H54 (cell line): Measurements from ENCODE around the gene PRR5L.

ENCODE experiments used
- DNase-seq: peaks from one replicate; pipeline ENCODE4 v3.0.0; 2011; ENCODE audit warnings: low spot score, mixed read lengths; ENCODE audit not compliant: insufficient read length
- FAIRE-seq: peaks from 3 replicates; lab custom pipeline; 2011; peaks lifted over from hg19 to GRCh38; lab: Jason Lieb, UNC
- POLR2A ChIP-seq: IDR thresholded peaks from 2 replicates; pipeline ENCODE4 v1.6.1; 2011; ENCODE audit warnings: low read depth, mild to moderate bottlenecking, low read length

The PRR5L gene

GRCh38 chr11:36347384-36347906 lies 51.4 kb downstream of the PRR5L start:
- TF ChIP-seq POLR2A, result no peak
- FAIRE-seq (no peak), DNase-seq (no peak)

- FAIRE-seq, result no peak
- no peak for DNase-seq
These were observed 53.5 kb downstream of the PRR5L start for GRCh38 chr11:36349351-36350136.

GRCh38 chr11:36350137-36350513 lies 54.0 kb downstream of the PRR5L start:
- TF ChIP-seq POLR2A, result no peak
- FAIRE-seq (no peak), DNase-seq (no peak)

More at GRCh38 chr11:36349351-36350136, 53.5 kb downstream of the PRR5L start:
- no peak for TF ChIP-seq POLR2A

GRCh38 chr11:36352922-36353321 lies 56.8 kb downstream of the PRR5L start:
- DNase-seq, result no peak
- no peak for FAIRE-seq
- no peak for TF ChIP-seq POLR2A

GRCh38 chr11:36354221-36355003 lies 58.3 kb downstream of the PRR5L start:
- FAIRE-seq, result no peak
- no peak for DNase-seq

GRCh38 chr11:36356201-36356600 lies 60.1 kb downstream of the PRR5L start:
- DNase-seq (no peak), FAIRE-seq (no peak)
- no peak for TF ChIP-seq POLR2A

More at GRCh38 chr11:36354221-36355003, 58.3 kb downstream of the PRR5L start:
- TF ChIP-seq POLR2A, result no peak

GRCh38 chr11:36357831-36358230 lies 61.7 kb downstream of the PRR5L start:
- DNase-seq (no peak), FAIRE-seq (no peak)
- no peak for TF ChIP-seq POLR2A

GRCh38 chr11:36358436-36358835 lies 62.3 kb downstream of the PRR5L start:
- DNase-seq (no peak), FAIRE-seq (no peak)
- no peak for TF ChIP-seq POLR2A

- no peak for DNase-seq
- no peak for TF ChIP-seq POLR2A
- no peak for FAIRE-seq
These were observed 64.2 kb downstream of the PRR5L start for GRCh38 chr11:36360318-36360717.

- FAIRE-seq (no peak), DNase-seq (no peak)
- no peak for TF ChIP-seq POLR2A
These were observed 64.8 kb downstream of the PRR5L start for GRCh38 chr11:36360826-36361415.

- FAIRE-seq, result no peak
- no peak for DNase-seq
These were observed 65.4 kb downstream of the PRR5L start for GRCh38 chr11:36361472-36361871.

GRCh38 chr11:36361901-36362391 lies 65.9 kb downstream of the PRR5L start:
- no peak for TF ChIP-seq POLR2A
- DNase-seq (peak; percentile 52), FAIRE-seq (peak; percentile 11)

More at GRCh38 chr11:36361472-36361871, 65.4 kb downstream of the PRR5L start:
- no peak for TF ChIP-seq POLR2A

GRCh38 chr11:36362902-36363301 lies 66.8 kb downstream of the PRR5L start:
- peak; percentile 27 for DNase-seq
- FAIRE-seq, result no peak
- no peak for TF ChIP-seq POLR2A

- FAIRE-seq (no peak), DNase-seq (no peak)
- no peak for TF ChIP-seq POLR2A
These were observed 67.5 kb downstream of the PRR5L start for GRCh38 chr11:36363361-36364268.
